H1 (cell line): ENCODE results near the gene IL1R1. TPM values are rescaled to one million over a fixed set of nuclear protein-coding genes. Genes with fewer than 3 reads are reported as not detected.

Experiments
- CTCF ChIA-PET: fragments of 300-600 bp; sonication (Branson Sonifier 250); formaldehyde crosslinking; loops from one replicate; lab custom pipeline; 2021; ENCODE audit not compliant: partially characterized antibody; lab: Charles Lee
- POLR2A ChIA-PET: fragments of 300-600 bp; sonication (Branson Sonifier 250); formaldehyde crosslinking; loops from one replicate; lab custom pipeline; 2021; ENCODE audit warnings: inconsistent platforms; ENCODE audit not compliant: partially characterized antibody; lab: Charles Lee
- DNase-seq, 2 experiments: peaks; one replicate each; pipeline versions ENCODE4 v3.0.0 to v3.0.0-alpha.2; 2010 to 2022; ENCODE audit warnings: low spot score in 2 of 2, low read depth in 1 of 2, mixed read lengths in 1 of 2
- FAIRE-seq: peaks from 2 replicates; lab custom pipeline; 2011; peaks lifted over from hg19 to GRCh38; lab: Jason Lieb, UNC
- H2AFZ ChIP-seq: 2 replicates; pipeline ENCODE4 v1.8.1; 2012; ENCODE audit warnings: low read length, inconsistent platforms
- H2AK5ac ChIP-seq: 2 replicates; pipeline ENCODE4 v1.6.1; 2013; ENCODE audit warnings: low read depth, low read length
- H2BK120ac ChIP-seq: replicated peaks from 2 replicates; pipeline ENCODE3; 2013; ENCODE audit warnings: low read depth, low read length, inconsistent platforms
- H2BK12ac ChIP-seq: 2 replicates; pipeline ENCODE4 v1.6.1; 2013; ENCODE audit warnings: low read depth, low read length
- H2BK15ac ChIP-seq: 2 replicates; pipeline ENCODE4 v1.6.1; 2013; ENCODE audit warnings: low read length
- H2BK20ac ChIP-seq: 2 replicates; pipeline ENCODE4 v1.6.1; 2013; ENCODE audit warnings: low read length
- H2BK5ac ChIP-seq: 2 replicates; pipeline ENCODE4 v1.6.1; 2013; ENCODE audit warnings: low read depth, low read length
- H3K14ac ChIP-seq: 2 replicates; pipeline ENCODE4 v1.6.1; 2013; ENCODE audit warnings: inconsistent platforms; ENCODE audit not compliant: insufficient read length
- H3K18ac ChIP-seq: 2 replicates; pipeline ENCODE4 v1.6.1; 2013; ENCODE audit warnings: low read length; ENCODE audit errors: extremely low read depth
- H3K23ac ChIP-seq: 2 replicates; pipeline ENCODE4 v1.6.1; 2013; ENCODE audit warnings: inconsistent platforms; ENCODE audit not compliant: insufficient read length
- H3K23me2 ChIP-seq: 2 replicates; pipeline ENCODE4 v1.6.1; 2013; ENCODE audit warnings: low read depth, low read length
- H3K27ac ChIP-seq: 2 replicates; pipeline ENCODE4 v1.6.1; 2011; ENCODE audit warnings: low read depth, low read length, inconsistent platforms
- H3K27me3 ChIP-seq, 4 experiments: replicated peaks in 1 of 4; 1 replicate in 1 of 4; 2 replicates in 3 of 4; pipeline versions ENCODE4 v1.6.1 to v1.8.1; 2011 to 2013; ENCODE audit warnings: low read length in 3 of 4, mild to moderate bottlenecking in 3 of 4, inconsistent platforms in 2 of 4, mixed read lengths in 2 of 4, moderate library complexity in 1 of 4; ENCODE audit not compliant: control insufficient read depth in 3 of 4, insufficient read depth in 3 of 4; ENCODE audit errors: extremely low read depth in 1 of 4
- H3K36me3 ChIP-seq, 4 experiments: 2 replicates each; pipeline versions ENCODE4 v1.6.1 to v1.8.1; 2011 to 2013; ENCODE audit warnings: mild to moderate bottlenecking in 4 of 4, low read length in 3 of 4, moderate library complexity in 2 of 4, control low read depth in 1 of 4, inconsistent platforms in 1 of 4; ENCODE audit not compliant: insufficient read depth in 4 of 4, control insufficient read depth in 2 of 4
- H3K4ac ChIP-seq: replicated peaks from 2 replicates; pipeline ENCODE3; 2013; ENCODE audit warnings: low read length, low read depth, mixed read lengths, inconsistent platforms; ENCODE audit not compliant: insufficient read length
- H3K4me1 ChIP-seq, 4 experiments: replicated peaks in 1 of 4; 1 replicate in 1 of 4; 2 replicates in 3 of 4; pipeline versions ENCODE4 v1.6.1 to v1.8.1; 2011 to 2013; ENCODE audit warnings: low read length in 3 of 4, inconsistent platforms in 2 of 4, mixed read lengths in 1 of 4; ENCODE audit not compliant: insufficient read depth in 4 of 4, control insufficient read depth in 3 of 4
- H3K4me2 ChIP-seq, 2 experiments: 2 replicates each; pipeline versions ENCODE4 v1.6.1 to v1.8.1; 2011 to 2013; ENCODE audit warnings: low read depth in 2 of 2, low read length in 2 of 2, control low read depth in 1 of 2, inconsistent platforms in 1 of 2, mild to moderate bottlenecking in 1 of 2; ENCODE audit not compliant: insufficient read depth in 1 of 2
- H3K4me3 ChIP-seq, 4 experiments: fragments of 200-600, 300-600 bp in 1 of 4; sonication (generic), shearing (Covaris generic), sonication (Bioruptor Twin) in 1 of 4; 2 replicates each; pipeline versions ENCODE4 v1.5.1 to v1.8.1; 2011 to 2016; ENCODE audit warnings: low read length in 4 of 4, low read depth in 3 of 4, control low read depth in 2 of 4, inconsistent platforms in 2 of 4, mild to moderate bottlenecking in 2 of 4, mixed read lengths in 1 of 4, moderate library complexity in 1 of 4; ENCODE audit not compliant: insufficient read depth in 2 of 4; ENCODE audit errors: extremely low read depth in 1 of 4
- H3K56ac ChIP-seq: replicated peaks from 2 replicates; pipeline ENCODE3; 2013; ENCODE audit warnings: low read depth, mild to moderate bottlenecking, mixed read lengths, low read length, inconsistent platforms; ENCODE audit not compliant: insufficient read length
- H3K79me1 ChIP-seq: 2 replicates; pipeline ENCODE4 v1.6.1; 2013; ENCODE audit warnings: low read depth, low read length, control low read depth
- H3K79me2 ChIP-seq, 2 experiments: 2 replicates each; pipeline versions ENCODE4 v1.6.1 to v1.8.1; 2012 to 2013; ENCODE audit warnings: low read length in 2 of 2, mild to moderate bottlenecking in 2 of 2, inconsistent platforms in 1 of 2; ENCODE audit not compliant: insufficient read depth in 2 of 2, control insufficient read depth in 1 of 2
- H3K9ac ChIP-seq, 4 experiments: replicated peaks in 1 of 4; 1 replicate in 1 of 4; 2 replicates in 3 of 4; pipeline versions ENCODE4 v1.6.1 to v1.8.1; 2011 to 2013; ENCODE audit warnings: low read depth in 3 of 4, low read length in 3 of 4, control low read depth in 2 of 4, mild to moderate bottlenecking in 2 of 4, moderate library complexity in 2 of 4, inconsistent platforms in 1 of 4; ENCODE audit errors: extremely low read depth in 1 of 4
- H3K9me3 ChIP-seq, 2 experiments: 2 replicates each; pipeline versions ENCODE4 v1.6.1 to v1.8.1; 2012 to 2013; ENCODE audit warnings: mild to moderate bottlenecking in 2 of 2, moderate library complexity in 2 of 2, control low read depth in 1 of 2, inconsistent platforms in 1 of 2, low read depth in 1 of 2, low read length in 1 of 2, mixed read lengths in 1 of 2; ENCODE audit not compliant: insufficient read depth in 2 of 2
- H4K20me1 ChIP-seq, 2 experiments: replicated peaks in 1 of 2; 2 replicates each; pipeline versions ENCODE3 to v1.8.1; 2011 to 2013; ENCODE audit warnings: inconsistent platforms in 2 of 2, low read length in 2 of 2, mild to moderate bottlenecking in 1 of 2; ENCODE audit not compliant: insufficient read depth in 2 of 2, control insufficient read depth in 1 of 2
- H4K5ac ChIP-seq: 2 replicates; pipeline ENCODE4 v1.6.1; 2013; ENCODE audit warnings: low read length, low read depth, mixed read lengths, inconsistent platforms; ENCODE audit not compliant: insufficient read length
- H4K8ac ChIP-seq: 2 replicates; pipeline ENCODE4 v1.8.0; 2013; ENCODE audit warnings: mild to moderate bottlenecking, moderate library complexity, low read length, inconsistent platforms; ENCODE audit not compliant: insufficient read depth; ENCODE audit errors: extremely low read depth
- H4K91ac ChIP-seq: replicated peaks from 2 replicates; pipeline ENCODE3; 2013; ENCODE audit warnings: low read length, mixed read lengths, inconsistent platforms; ENCODE audit not compliant: insufficient read length
- WGBS, 2 experiments: shearing (Covaris generic) in 1 of 2; methylation state at CpG; one replicate each; pipeline versions ENCODE4 v1.1.6 to v1.1.7; 2013 to 2015; ENCODE audit warnings: low lambda C conversion rate in 2 of 2, mixed read lengths in 2 of 2, inconsistent platforms in 1 of 2, low coverage in 1 of 2, missing lambda C conversion rate in 1 of 2; ENCODE audit not compliant: insufficient replicate concordance in 2 of 2, insufficient coverage in 1 of 2, insufficient read length in 1 of 2; ENCODE audit errors: extremely low coverage in 1 of 2, missing lambda C conversion rate in 1 of 2; 5-methylcytosine and 5-hydroxymethylcytosine counted together
- polyA plus RNA-seq, 7 experiments: library from polyadenylated mRNA; depleted of rRNA in 3 of 7; stranded (reverse) in 5 of 7; unstranded in 2 of 7; fragments of >200 nt in 5 of 7; fragments of 200-250 nt in 2 of 7; gene quantifications; 1 replicate in 5 of 7; 2 replicates in 1 of 7; 4 replicates in 1 of 7; pipeline versions ENCODE4 v1.2.1 to v1.2.3, GENCODE V29; 2011 to 2013; ENCODE audit warnings: missing spikeins in 2 of 7, mixed read lengths in 2 of 7
- total RNA-seq: library from RNA; stranded (reverse); fragmentation: NEBNext Ultra II Directional; extraction: Animal tissue kit (Norgen Biotek cat#: 25700); gene quantifications from 2 replicates; pipeline ENCODE4 v1.2.1, GENCODE V29; 2021

The IL1R1 gene
- total and polyA plus RNA-seq, 2 of the 8 experiments (the other 6 are each of a cell fraction or from before 2014, with no cell fraction given) = 0.34 to 0.47 TPM

- 86% methylated on average over 2 of the region's 2 CpGs; no CpG with 5 or more reads in 1 of the 2 experiments for WGBS, 2 experiments
- Histone ChIP-seq H2AK5ac (no peak overlapping the region), H3K9me3 (no peaks in the 10 kb centered on the region), H3K4me1 (no peaks in the 10 kb centered on the region), H4K20me1 (no peaks in the 10 kb centered on the region), H3K23me2 (no peaks in the 10 kb centered on the region), H3K4me2 (no peak overlapping the region), H3K18ac (no peak overlapping the region), H3K27ac (no peak overlapping the region), H3K14ac (no peak overlapping the region), H4K5ac (no peak overlapping the region), H2BK5ac (no peak overlapping the region), H4K91ac (no peak overlapping the region), H2BK120ac (no peak overlapping the region), H2BK20ac (no peak overlapping the region), H3K36me3 (no peaks in the 10 kb centered on the region), H2BK12ac (no peak overlapping the region), H4K8ac (no peak overlapping the region), H3K79me1 (no peaks in the 10 kb centered on the region), H2AFZ (no peak overlapping the region), H2BK15ac (no peak overlapping the region), H3K27me3 (no peaks in the 10 kb centered on the region), H3K4me3 (no peak overlapping the region), H3K79me2 (no peaks in the 10 kb centered on the region), H3K4ac (no peak overlapping the region), H3K56ac (no peak overlapping the region), H3K9ac (no peak overlapping the region), H3K23ac (no peak overlapping the region)
- POLR2A ChIA-PET = no interaction called here
- DNase-seq (no peak), FAIRE-seq (no peak)
- CTCF ChIA-PET = interaction anchor here (0.9 to 1.3 kb wide), 2 partner anchors 160 to 174 kb away, joined by 3 to 4 read pairs; no protein-coding TSS in a partner anchor
These were observed 37.5 kb downstream of the IL1R1 start for GRCh38 chr2:102179788-102180686.
